ENCODE measurements around the gene LDLRAD4. TPM values are rescaled to one million over a fixed set of nuclear protein-coding genes. Genes with fewer than 3 reads are reported as not detected.

LDLRAD4 gene
- total RNA-seq, 1 donor = 0.43 TPM

DNA sequence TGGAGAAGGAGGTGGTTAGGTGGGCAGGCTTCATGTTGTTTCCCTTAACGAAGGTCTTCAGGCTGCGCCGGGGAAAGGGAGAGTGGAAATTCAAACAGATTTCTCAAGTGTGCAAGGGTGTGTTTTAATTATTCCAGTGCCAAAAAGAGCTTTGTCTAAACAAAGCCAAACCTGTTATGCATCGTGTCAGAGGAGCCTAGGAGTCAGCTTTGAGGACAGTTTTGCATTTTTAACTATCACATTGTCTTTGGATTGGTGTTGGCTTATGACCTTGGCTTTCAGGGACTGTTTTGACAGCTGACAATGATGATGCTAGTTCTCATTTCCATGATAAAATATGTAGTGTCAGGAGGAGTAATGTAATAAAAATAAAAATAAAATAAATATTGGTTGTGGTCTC, 144.8 kb downstream of the LDLRAD4 start:
- no peak for DNase-seq (ENCODE audit: low read depth)
- TF ChIP-seq, protein P1, sequence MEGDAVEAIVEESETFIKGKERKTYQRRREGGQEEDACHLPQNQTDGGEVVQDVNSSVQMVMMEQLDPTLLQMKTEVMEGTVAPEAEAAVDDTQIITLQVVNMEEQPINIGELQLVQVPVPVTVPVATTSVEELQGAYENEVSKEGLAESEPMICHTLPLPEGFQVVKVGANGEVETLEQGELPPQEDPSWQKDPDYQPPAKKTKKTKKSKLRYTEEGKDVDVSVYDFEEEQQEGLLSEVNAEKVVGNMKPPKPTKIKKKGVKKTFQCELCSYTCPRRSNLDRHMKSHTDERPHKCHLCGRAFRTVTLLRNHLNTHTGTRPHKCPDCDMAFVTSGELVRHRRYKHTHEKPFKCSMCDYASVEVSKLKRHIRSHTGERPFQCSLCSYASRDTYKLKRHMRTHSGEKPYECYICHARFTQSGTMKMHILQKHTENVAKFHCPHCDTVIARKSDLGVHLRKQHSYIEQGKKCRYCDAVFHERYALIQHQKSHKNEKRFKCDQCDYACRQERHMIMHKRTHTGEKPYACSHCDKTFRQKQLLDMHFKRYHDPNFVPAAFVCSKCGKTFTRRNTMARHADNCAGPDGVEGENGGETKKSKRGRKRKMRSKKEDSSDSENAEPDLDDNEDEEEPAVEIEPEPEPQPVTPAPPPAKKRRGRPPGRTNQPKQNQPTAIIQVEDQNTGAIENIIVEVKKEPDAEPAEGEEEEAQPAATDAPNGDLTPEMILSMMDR (IDR thresholded peaks at IDR 0.05; ENCODE audit: insufficient read depth, low read depth, low read length) = no peak
- no peak overlapping the region for H3K4me3 ChIP-seq (ENCODE audit: low read depth, low read length)

DNA sequence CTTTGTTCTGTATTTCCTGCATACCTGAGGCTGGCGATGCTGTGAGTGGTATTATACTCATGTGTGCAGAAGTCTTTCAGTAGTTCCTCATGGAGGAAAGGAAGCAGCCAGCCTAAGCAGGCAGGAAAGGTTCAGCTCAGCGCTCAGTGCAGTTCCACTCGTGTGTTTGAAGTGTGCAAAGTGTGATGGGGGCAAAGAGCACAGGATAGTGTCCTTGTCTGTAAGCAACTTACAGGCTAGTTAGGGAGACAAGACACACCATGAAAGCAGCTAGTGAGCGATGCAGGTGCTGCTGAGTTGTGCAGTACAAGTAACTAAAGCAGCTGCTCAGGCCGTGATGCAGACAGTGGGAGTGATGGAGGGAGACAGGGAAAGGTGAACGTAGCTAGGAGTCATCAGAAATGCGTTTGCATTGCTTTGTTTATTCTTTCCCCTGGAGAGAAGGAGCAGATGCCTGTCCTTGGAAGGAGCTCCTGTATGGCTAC, 146.2 kb downstream of the LDLRAD4 start:
- H3K4me3 ChIP-seq (ENCODE audit: low read depth, low read length) = no peak overlapping the region
- DNase-seq (ENCODE audit: low read depth) = no peak
- TF ChIP-seq, protein P1 (IDR thresholded peaks at IDR 0.05; ENCODE audit: insufficient read depth, low read depth, low read length) = no peak

DNA sequence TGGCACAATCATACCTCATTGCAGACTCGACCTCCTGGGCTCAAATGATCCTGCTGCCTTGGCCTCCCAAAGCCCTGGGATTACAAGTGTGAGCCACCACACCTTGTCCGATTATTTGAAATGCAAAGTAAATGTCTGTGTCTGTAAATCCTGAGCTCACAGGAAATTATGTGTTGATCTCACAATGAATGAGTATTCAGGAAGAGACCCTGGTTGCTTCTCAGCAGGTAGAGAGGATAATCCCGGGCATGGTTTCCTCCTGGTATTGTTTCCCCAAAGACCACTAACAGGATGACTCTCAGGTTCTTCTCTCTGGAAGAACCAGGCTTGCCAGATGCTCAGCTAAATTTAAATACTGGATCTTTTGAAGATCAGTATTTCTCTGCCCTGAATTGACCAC, 147.6 kb downstream of the LDLRAD4 start:
- DNase-seq (ENCODE audit: low read depth) = no peak
- H3K4me3 ChIP-seq (ENCODE audit: low read depth, low read length) = no peak overlapping the region
- TF ChIP-seq, protein P1 (IDR thresholded peaks at IDR 0.05; ENCODE audit: insufficient read depth, low read depth, low read length) = no peak

DNA sequence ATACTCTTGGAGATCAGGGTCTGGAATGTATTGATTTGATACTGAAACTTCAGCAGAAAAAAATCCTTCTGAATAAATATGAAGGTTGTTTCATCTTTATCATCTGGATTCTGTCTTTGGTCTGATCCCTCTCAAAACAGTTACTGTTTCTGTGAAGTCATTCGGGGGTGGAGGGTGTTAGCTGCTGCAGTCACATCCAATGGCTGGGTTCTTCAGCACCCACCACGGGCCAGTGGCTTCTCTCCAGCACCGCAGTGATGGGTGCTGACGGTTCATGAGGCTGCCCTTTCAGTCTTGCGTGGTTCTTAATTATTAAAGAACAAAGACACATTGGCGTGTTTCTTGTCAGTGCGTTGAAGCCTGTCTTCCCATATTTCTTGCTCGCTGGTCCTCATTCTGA, 148.0 kb downstream of the LDLRAD4 start:
- TF ChIP-seq, protein P1 (IDR thresholded peaks at IDR 0.05; ENCODE audit: insufficient read depth, low read depth, low read length) = no peak
- DNase-seq (ENCODE audit: low read depth) = no peak
- no peak overlapping the region for H3K4me3 ChIP-seq (ENCODE audit: low read depth, low read length)

DNA sequence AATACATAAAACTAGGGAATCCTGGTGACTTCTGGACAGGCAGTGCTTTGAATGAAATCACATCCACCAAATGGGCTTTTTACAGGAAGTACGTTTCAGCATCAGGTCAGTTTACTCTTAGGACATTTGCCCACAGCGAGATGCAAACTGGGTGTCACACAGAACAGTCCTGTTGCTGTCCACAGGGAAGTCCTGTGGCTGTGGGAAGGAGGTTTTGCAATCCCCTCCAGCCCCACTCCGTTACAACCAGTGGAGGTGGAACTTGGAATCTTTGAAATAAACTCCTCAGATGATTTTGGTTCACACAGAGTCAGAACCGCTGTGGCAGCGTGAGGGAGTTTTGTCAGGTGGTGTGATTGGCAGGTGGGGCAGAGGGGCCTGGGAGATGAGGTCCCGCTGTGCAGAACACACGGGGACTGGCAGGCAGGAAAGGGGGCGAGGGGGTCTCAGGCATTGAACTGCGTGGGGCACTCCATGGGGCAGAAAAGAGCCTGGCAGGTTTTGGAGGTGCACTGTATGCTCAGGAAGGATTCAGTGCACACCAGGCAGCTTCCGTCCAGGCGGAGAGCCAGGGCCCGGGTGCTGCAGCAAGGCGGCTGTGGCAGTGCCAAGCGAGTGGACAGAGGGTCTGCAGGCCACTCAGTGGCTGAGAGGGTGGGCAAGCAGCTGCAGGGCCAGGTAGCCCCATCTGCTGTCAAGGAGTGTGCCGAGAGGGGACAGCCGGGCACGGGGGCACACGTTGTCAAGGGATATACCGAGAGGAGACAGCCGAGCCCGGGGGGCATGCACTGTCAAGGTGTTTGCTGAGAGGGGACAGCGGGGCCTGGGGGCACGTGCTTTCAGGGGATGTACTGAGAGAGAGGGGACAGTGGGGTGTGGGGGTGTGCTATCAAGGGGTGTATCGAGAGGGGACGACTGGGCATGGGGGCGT, 148.7 kb downstream of the LDLRAD4 start:
- TF ChIP-seq, protein P1 (IDR thresholded peaks at IDR 0.05; ENCODE audit: insufficient read depth, low read depth, low read length) = no peak
- H3K4me3 ChIP-seq (ENCODE audit: low read depth, low read length) = no peak overlapping the region
- no peak for DNase-seq (ENCODE audit: low read depth)

DNA sequence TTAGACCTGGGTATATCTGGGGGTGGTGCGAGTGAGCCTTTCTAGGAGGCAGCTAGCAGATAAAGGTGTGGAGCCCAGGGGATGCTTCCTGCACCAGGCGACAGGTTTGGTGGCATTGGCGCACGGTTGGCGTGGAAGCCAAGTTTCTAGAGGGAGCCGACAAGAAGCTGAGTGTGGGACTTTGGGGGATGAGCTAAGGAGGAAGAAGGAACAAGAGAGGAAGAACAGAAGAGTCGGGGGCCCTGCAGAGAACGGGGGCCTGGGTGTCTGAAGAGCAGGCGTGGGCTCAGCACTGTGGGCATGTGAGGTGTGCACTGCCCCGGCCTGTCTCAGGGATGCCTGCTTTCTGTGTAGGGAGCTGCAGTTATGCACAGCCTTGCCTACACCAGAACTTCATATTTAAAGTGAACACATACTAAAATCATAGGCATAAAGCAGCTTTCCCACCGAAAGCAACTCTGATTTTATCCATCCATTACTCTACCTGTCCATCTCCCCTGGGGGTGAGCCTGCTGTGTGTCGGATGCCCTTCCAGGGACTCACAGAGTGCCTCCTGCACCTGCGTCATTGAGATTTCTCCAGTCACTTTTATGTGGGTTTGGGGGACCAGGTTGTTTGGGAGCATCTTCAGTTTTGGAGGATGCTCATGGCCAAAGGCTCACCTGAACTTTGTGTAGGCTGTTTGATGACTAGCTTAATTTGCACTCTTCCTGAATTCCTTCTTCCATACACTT, 149.7 kb downstream of the LDLRAD4 start:
- no peak for DNase-seq (ENCODE audit: low read depth)
- H3K4me3 ChIP-seq (ENCODE audit: low read depth, low read length) = no peak overlapping the region
- TF ChIP-seq, protein P1 (IDR thresholded peaks at IDR 0.05; ENCODE audit: insufficient read depth, low read depth, low read length) = no peak

All from fibroblast of villous mesenchyme (primary cell).